HL-60 (cell line): Measurements from ENCODE around the gene SLC38A9.

Experiments
- CTCF ChIP-seq: IDR thresholded peaks from one replicate; pipeline ENCODE4 v1.5.1; 2011; ENCODE audit warnings: low read length, control low read depth, inconsistent platforms; ENCODE audit not compliant: insufficient read depth
- POLR2AphosphoS5 ChIP-seq: IDR thresholded peaks from 2 replicates; pipeline ENCODE4 v1.6.1; 2012; ENCODE audit warnings: low read depth

- TF ChIP-seq CTCF (no peak), POLR2AphosphoS5 (no peak)
Observed at GRCh38 chr5:55591686-55592085, 120.4 kb downstream of the SLC38A9 start.
